Endothelial cell of umbilical vein (primary cell): ENCODE results near the gene EP400. TPM values are rescaled to one million over a fixed set of nuclear protein-coding genes. Genes with fewer than 3 reads are reported as not detected.

ENCODE experiments used
- BruUV-seq: library from RNA; stranded (reverse); fragments of 400-500 nt; replicated peaks from 2 replicates; lab custom pipeline; 2021; lab: Mats Ljungman, UMichigan
- CTCF ChIA-PET: fragments of 300-600, 350-600 bp; sonication (Branson Sonifier 250); formaldehyde crosslinking; loops from one replicate; lab custom pipeline; 2021; ENCODE audit warnings: antibody characterized with exemption, inconsistent platforms; lab: Charles Lee
- POLR2A ChIA-PET: fragments of 300-600, 350-600 bp; sonication (Branson Sonifier 250); formaldehyde crosslinking; loops from one replicate; lab custom pipeline; 2021; ENCODE audit warnings: antibody characterized with exemption, inconsistent platforms; lab: Charles Lee
- DNase-seq: peaks from one replicate; pipeline ENCODE4 v3.0.0-alpha.2; 2011; ENCODE audit warnings: low read depth, low spot score
- FAIRE-seq: peaks from 2 replicates; lab custom pipeline; 2011; peaks lifted over from hg19 to GRCh38; lab: Jason Lieb, UNC
- H2AFZ ChIP-seq: 2 replicates; pipeline ENCODE4 v1.6.0; 2012; ENCODE audit warnings: low read depth, low read length, control low read depth, inconsistent platforms
- H3K27ac ChIP-seq: 2 replicates; pipeline ENCODE4 v1.5.1; 2011; ENCODE audit warnings: low read depth, mild to moderate bottlenecking, control low read depth, low read length, moderate library complexity; ENCODE audit not compliant: insufficient read depth
- H3K27me3 ChIP-seq, 2 experiments: 2 replicates each; pipeline versions ENCODE4 v1.6.0 to v1.6.1; 2011; ENCODE audit warnings: low read length in 2 of 2, mixed read lengths in 1 of 2; ENCODE audit not compliant: control insufficient read depth in 2 of 2, insufficient read depth in 2 of 2
- H3K36me3 ChIP-seq, 2 experiments: 2 replicates in 1 of 2; 3 replicates in 1 of 2; pipeline ENCODE4 v1.5.1; 2011; ENCODE audit warnings: low read length in 2 of 2, mild to moderate bottlenecking in 1 of 2, moderate library complexity in 1 of 2; ENCODE audit not compliant: control insufficient read depth in 2 of 2, insufficient read depth in 2 of 2; ENCODE audit errors: extremely low read depth in 1 of 2
- H3K4me1 ChIP-seq: 3 replicates; pipeline ENCODE4 v1.5.1; 2011; ENCODE audit warnings: mild to moderate bottlenecking, low read length; ENCODE audit not compliant: control insufficient read depth, insufficient read depth; ENCODE audit errors: extremely low read depth
- H3K4me2 ChIP-seq: 2 replicates; pipeline ENCODE4 v1.6.1; 2011; ENCODE audit warnings: low read length, control low read depth, mixed read lengths; ENCODE audit not compliant: insufficient read depth
- H3K4me3 ChIP-seq, 3 experiments: fragments of 200-600 bp in 1 of 3; sonication (generic), shearing (Covaris generic) in 1 of 3; replicated peaks in 1 of 3; 2 replicates each; pipeline ENCODE4 v1.5.1; 2011 to 2016; ENCODE audit warnings: control low read depth in 3 of 3, low read length in 3 of 3, mild to moderate bottlenecking in 2 of 3, inconsistent platforms in 1 of 3, low read depth in 1 of 3, moderate library complexity in 1 of 3; ENCODE audit not compliant: insufficient read depth in 1 of 3
- H3K79me2 ChIP-seq: 2 replicates; pipeline ENCODE4 v1.6.0; 2012; ENCODE audit warnings: low read length, inconsistent platforms; ENCODE audit not compliant: control insufficient read depth, insufficient read depth
- H3K9ac ChIP-seq: replicated peaks from 2 replicates; pipeline ENCODE3; 2011; ENCODE audit warnings: low read length, control low read depth; ENCODE audit not compliant: insufficient read depth; ENCODE audit errors: extremely low read depth
- H3K9me1 ChIP-seq: replicated peaks from 3 replicates; pipeline ENCODE4 v1.6.0; 2011; ENCODE audit warnings: mild to moderate bottlenecking, low read length; ENCODE audit not compliant: control insufficient read depth, insufficient read depth; ENCODE audit errors: extremely low read depth
- H3K9me3 ChIP-seq: replicated peaks from 2 replicates; pipeline ENCODE4 v1.5.1; 2012; ENCODE audit warnings: low read length, inconsistent platforms; ENCODE audit not compliant: control insufficient read depth, insufficient read depth
- H4K20me1 ChIP-seq: replicated peaks from 2 replicates; pipeline ENCODE3; 2011; ENCODE audit warnings: mild to moderate bottlenecking, low read length; ENCODE audit not compliant: control insufficient read depth, insufficient read depth; ENCODE audit errors: extremely low read depth
- CTCF ChIP-seq, 2 donors: IDR thresholded peaks; 1 replicate in 1 of 2; 2 replicates in 1 of 2; pipeline ENCODE4 v1.5.1; 2011; ENCODE audit warnings: low read length in 2 of 2, mild to moderate bottlenecking in 2 of 2, moderate library complexity in 2 of 2, control low read depth in 1 of 2, inconsistent platforms in 1 of 2, low read depth in 1 of 2; ENCODE audit not compliant: insufficient read depth in 1 of 2; ENCODE audit errors: extremely low read depth in 1 of 2
- FOS ChIP-seq: IDR thresholded peaks from 2 replicates; pipeline ENCODE4 v1.6.1; 2011; ENCODE audit warnings: mild to moderate bottlenecking, low read length, moderate library complexity, borderline replicate concordance; ENCODE audit not compliant: insufficient read depth
- GATA2 ChIP-seq: IDR thresholded peaks from 2 replicates; pipeline ENCODE4 v1.7.0; 2011; ENCODE audit warnings: low read depth, mild to moderate bottlenecking, moderate library complexity, mixed read lengths, low read length; ENCODE audit not compliant: insufficient read length, insufficient read depth
- JUN ChIP-seq: IDR thresholded peaks from 2 replicates; pipeline ENCODE4 v1.6.1; 2011; ENCODE audit warnings: borderline replicate concordance, low read depth; ENCODE audit not compliant: insufficient read length, insufficient read depth
- MAX ChIP-seq: IDR thresholded peaks from 2 replicates; pipeline ENCODE4 v1.6.1; 2011; ENCODE audit not compliant: insufficient read depth, insufficient read length
- MYC ChIP-seq: IDR thresholded peaks from one replicate; pipeline ENCODE4 v1.6.1; 2011; ENCODE audit warnings: mild to moderate bottlenecking, low read depth, low read length
- POLR2A ChIP-seq: IDR thresholded peaks from 2 replicates; pipeline ENCODE4 v1.6.1; 2012; ENCODE audit warnings: low read depth, mild to moderate bottlenecking, control low read depth, low read length
- POLR2AphosphoS5 ChIP-seq: IDR thresholded peaks from 2 replicates; pipeline ENCODE4 v1.6.1; 2012; ENCODE audit warnings: low read depth, mild to moderate bottlenecking, control low read depth, low read length, moderate library complexity; ENCODE audit not compliant: insufficient read depth
- dilution Hi-C: fragments of 300-500 bp; cut with MboI; formaldehyde crosslinking; loops from one replicate; pipeline ENCODE4 v1.15.0; 2019; ENCODE audit warnings: low sequenced_read_pairs; ENCODE audit not compliant: extremely low pct_ligation_motif_present
- intact Hi-C: fragments of 100-400 bp; cut with micrococcal nuclease; formaldehyde crosslinking; loops from one replicate; pipeline ENCODE4 v1.10.0; 2022
- polyA plus RNA-seq, 4 experiments: library from polyadenylated mRNA; depleted of rRNA in 3 of 4; stranded (reverse) in 3 of 4; unstranded in 1 of 4; fragments of >200 nt; gene quantifications; 2 replicates each; pipeline versions ENCODE4 v1.2.1 to v1.2.3, GENCODE V29; 2011 to 2012; ENCODE audit warnings: missing spikeins in 1 of 4
- total RNA-seq: library from RNA; stranded (reverse); gene quantifications from 2 replicates; pipeline ENCODE4 v1.2.3, GENCODE V29; 2021

Gene EP400
- total and polyA plus RNA-seq, 2 donors (not counting 3 experiments of a cell fraction or from before 2014, with no cell fraction given): 9.0 to 57.7 TPM

GRCh38 chr12:131943876-131944275 is 5.9 kb upstream of the EP400 start:
- Histone ChIP-seq H3K9ac (no peak overlapping the region), H3K4me1 (no peaks in the 10 kb centered on the region), H3K4me2 (no peak overlapping the region), H3K27me3 (no peaks in the 10 kb centered on the region), H2AFZ (no peak overlapping the region), H3K27ac (no peak overlapping the region), H3K79me2 (no peaks in the 10 kb centered on the region), H4K20me1 (no peaks in the 10 kb centered on the region), H3K9me3 (no peaks in the 10 kb centered on the region), H3K4me3 (no peak overlapping the region), H3K36me3 (peaks cover 0 to 29% of the 10 kb centered on the region in 2 experiments), H3K9me1 (no peaks in the 10 kb centered on the region)
- dilution Hi-C loops: no loop called here
- DNase-seq (no peak), FAIRE-seq (no peak)
- BruUV-seq: no TSS peak
- intact Hi-C loops: no loop called here
- POLR2A ChIA-PET: no interaction called here
- no peak for TF ChIP-seq MYC
- TF ChIP-seq GATA2: no peak
- TF ChIP-seq POLR2AphosphoS5: no peak
- no peak for TF ChIP-seq JUN
- TF ChIP-seq POLR2A: no peak
- TF ChIP-seq FOS: no peak
- TF ChIP-seq MAX: no peak
- CTCF ChIA-PET: no interaction called here

- DNase-seq: no peak
- intact Hi-C loops: loop anchor here (5.0 kb wide), 1 partner anchor 1072 kb away; the partner anchor contains the start of gene RAN
- ChIA-PET CTCF (interaction anchor here (0.9 to 1.0 kb wide), 2 partner anchors 8 to 93 kb away, joined by 3 read pairs; no protein-coding TSS in a partner anchor), POLR2A (interaction anchor here (0.5 kb wide), 1 partner anchor 56 kb away, joined by 3 read pairs; no protein-coding TSS in a partner anchor)
- dilution Hi-C loops: no loop called here
- no peak overlapping the region for H3K27ac ChIP-seq
- no peaks in the 10 kb centered on the region for H3K9me3 ChIP-seq
- H3K4me3 ChIP-seq: no peak overlapping the region
- TF ChIP-seq CTCF (IDR thresholded peaks at IDR 0.05; ENCODE audit: extremely low read depth in 1 of 2, insufficient read depth in 1 of 2, low read depth in 1 of 2, low read length in 2 of 2) (no peak), MYC (no peak), GATA2 (no peak), JUN (no peak), POLR2A (peak; percentile 46), POLR2AphosphoS5 (peak; percentile 12)
- no peak overlapping the region for H3K4me2 ChIP-seq
- H3K36me3 ChIP-seq: peaks cover 0 to 24% of the 10 kb centered on the region in 2 experiments
- H3K27me3 ChIP-seq: no peaks in the 10 kb centered on the region
- no peak overlapping the region for H3K9ac ChIP-seq
- H2AFZ ChIP-seq: no peak overlapping the region
- H3K9me1 ChIP-seq: no peaks in the 10 kb centered on the region
- H4K20me1 ChIP-seq: no peaks in the 10 kb centered on the region
- H3K4me1 ChIP-seq: peaks cover 2% of the 10 kb centered on the region
- no peaks in the 10 kb centered on the region for H3K79me2 ChIP-seq
- no peak for FAIRE-seq
- BruUV-seq: no TSS peak
These were observed 5.0 kb upstream of the EP400 start for GRCh38 chr12:131944601-131945251.
